Renal pelvis (tissue), 4 donors: Measurements from ENCODE around the gene SURF1. TPM values are rescaled to one million over a fixed set of nuclear protein-coding genes. Genes with fewer than 3 reads are reported as not detected.

ENCODE experiments used
- DNase-seq: peaks from one replicate; pipeline ENCODE4 v3.0.0-alpha.2; 2013
- polyA plus RNA-seq, 3 donors: library from polyadenylated mRNA; unstranded; fragments of 120-200 nt; gene quantifications; one replicate each; pipeline ENCODE4 v1.2.1, GENCODE V29; 2013; ENCODE audit not compliant: insufficient read length in 3 of 3

Gene SURF1
- polyA plus RNA-seq, 3 donors: 41.0 to 51.9 (median 44.9) TPM

GRCh38 chr9:133368249-133368881 lies 12.1 kb upstream of the SURF1 start:
- no peak for DNase-seq

- no peak for DNase-seq
These were observed 11.5 kb upstream of the SURF1 start for GRCh38 chr9:133367778-133368177.

GRCh38 chr9:133367221-133367620 lies 10.9 kb upstream of the SURF1 start:
- no peak for DNase-seq

GRCh38 chr9:133366435-133366834 lies 10.1 kb upstream of the SURF1 start:
- no peak for DNase-seq

- no peak for DNase-seq
These were observed 6.2 kb upstream of the SURF1 start for GRCh38 chr9:133362359-133363044.

GRCh38 chr9:133361507-133362092 lies 5.3 kb upstream of the SURF1 start:
- DNase-seq: no peak

- no peak for DNase-seq
These were observed 4.4 kb upstream of the SURF1 start for GRCh38 chr9:133360400-133361393.

- no peak for DNase-seq
These were observed 3.3 kb upstream of the SURF1 start for GRCh38 chr9:133359399-133360175.

GRCh38 chr9:133357656-133358055 lies 1.4 kb upstream of the SURF1 start:
- DNase-seq: no peak

GRCh38 chr9:133355881-133356357 lies 368 bp downstream of the SURF1 start:
- DNase-seq: no peak

- no peak for DNase-seq
These were observed 1.5 kb downstream of the SURF1 start for GRCh38 chr9:133354766-133355165.

GRCh38 chr9:133353548-133353947 lies 2.7 kb downstream of the SURF1 start:
- no peak for DNase-seq

GRCh38 chr9:133352635-133353340 lies 3.5 kb downstream of the SURF1 start:
- no peak for DNase-seq

GRCh38 chr9:133351908-133352634 lies 4.2 kb downstream of the SURF1 start:
- no peak for DNase-seq

- no peak for DNase-seq
These were observed 4.8 kb downstream of the SURF1 start for GRCh38 chr9:133351526-133351907.

- no peak for DNase-seq
These were observed 6.2 kb downstream of the SURF1 start for GRCh38 chr9:133349965-133350616.

GRCh38 chr9:133348718-133349573 lies 7.3 kb downstream of the SURF1 start:
- no peak for DNase-seq
